ENCODE results near the gene TMEM139. TPM values are rescaled to one million over a fixed set of nuclear protein-coding genes. Genes with fewer than 3 reads are reported as not detected.

The TMEM139 gene
- total RNA-seq, 1 donor = not detected

DNA sequence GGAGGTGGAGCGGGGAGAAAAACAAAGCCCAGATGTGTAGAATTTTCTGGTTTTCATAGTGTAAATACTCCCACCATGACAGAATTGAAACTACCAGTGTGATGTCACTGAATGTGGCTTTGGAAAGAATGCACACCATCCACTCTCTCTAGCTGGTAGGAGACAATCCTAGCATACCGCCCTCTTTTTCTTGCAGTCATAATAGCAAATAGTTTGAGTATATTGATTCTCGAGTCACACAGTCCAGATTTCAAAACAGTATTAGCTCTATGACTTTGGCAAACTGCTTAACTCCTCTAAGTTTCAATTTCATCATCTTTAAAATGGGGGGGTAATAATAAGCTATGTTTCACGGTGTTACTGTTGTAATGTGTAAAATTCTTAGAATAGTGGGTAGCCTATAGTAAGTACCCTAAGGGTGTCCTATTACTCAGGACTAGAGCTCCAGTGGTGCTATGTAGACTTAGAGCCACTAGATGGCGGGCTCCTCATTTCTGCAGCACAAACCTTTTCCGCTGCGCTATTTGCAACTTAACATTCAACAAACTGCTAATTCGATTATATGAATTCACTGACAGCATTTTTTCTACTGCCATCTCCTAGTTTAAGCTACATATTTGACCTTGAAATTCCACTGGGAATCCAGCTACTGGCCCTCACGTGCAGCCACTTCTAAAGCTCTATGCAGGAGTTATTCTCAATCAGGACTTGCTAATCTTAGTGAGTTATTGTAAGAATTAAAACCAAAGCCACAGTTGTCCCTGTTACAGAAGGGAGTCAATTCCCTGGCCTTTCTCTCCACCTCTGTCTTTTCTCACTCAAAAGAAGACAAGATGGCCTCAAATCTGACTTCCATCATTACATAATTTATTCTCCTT is 44.2 kb upstream of the TMEM139 start:
- peak; percentile 90 for DNase-seq (ENCODE audit: low read depth)
- H3K4me3 ChIP-seq (ENCODE audit: low read depth, low read length) = no peak overlapping the region
- TF ChIP-seq, protein P1, sequence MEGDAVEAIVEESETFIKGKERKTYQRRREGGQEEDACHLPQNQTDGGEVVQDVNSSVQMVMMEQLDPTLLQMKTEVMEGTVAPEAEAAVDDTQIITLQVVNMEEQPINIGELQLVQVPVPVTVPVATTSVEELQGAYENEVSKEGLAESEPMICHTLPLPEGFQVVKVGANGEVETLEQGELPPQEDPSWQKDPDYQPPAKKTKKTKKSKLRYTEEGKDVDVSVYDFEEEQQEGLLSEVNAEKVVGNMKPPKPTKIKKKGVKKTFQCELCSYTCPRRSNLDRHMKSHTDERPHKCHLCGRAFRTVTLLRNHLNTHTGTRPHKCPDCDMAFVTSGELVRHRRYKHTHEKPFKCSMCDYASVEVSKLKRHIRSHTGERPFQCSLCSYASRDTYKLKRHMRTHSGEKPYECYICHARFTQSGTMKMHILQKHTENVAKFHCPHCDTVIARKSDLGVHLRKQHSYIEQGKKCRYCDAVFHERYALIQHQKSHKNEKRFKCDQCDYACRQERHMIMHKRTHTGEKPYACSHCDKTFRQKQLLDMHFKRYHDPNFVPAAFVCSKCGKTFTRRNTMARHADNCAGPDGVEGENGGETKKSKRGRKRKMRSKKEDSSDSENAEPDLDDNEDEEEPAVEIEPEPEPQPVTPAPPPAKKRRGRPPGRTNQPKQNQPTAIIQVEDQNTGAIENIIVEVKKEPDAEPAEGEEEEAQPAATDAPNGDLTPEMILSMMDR (IDR thresholded peaks at IDR 0.05; ENCODE audit: insufficient read depth, low read length) = peak; percentile 94

DNA sequence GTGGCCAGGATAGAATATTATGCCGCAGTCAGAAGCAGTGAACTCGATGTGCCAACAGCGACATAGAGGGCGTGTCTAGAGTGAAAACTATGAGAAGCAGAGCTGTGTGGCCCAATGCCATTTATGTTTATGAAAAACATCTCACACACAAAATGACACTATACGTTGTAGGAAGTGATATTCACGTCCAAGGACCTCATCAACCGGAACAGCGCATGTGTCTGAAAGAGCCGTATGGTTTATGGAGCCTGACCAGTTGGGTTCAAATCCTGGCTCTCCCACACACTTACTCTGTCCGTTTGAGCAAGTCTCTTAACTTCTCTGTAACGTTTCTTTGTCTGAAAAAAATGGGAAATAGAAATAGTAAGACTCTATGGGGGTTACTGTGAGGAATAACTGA is 42.5 kb upstream of the TMEM139 start:
- H3K4me3 ChIP-seq (ENCODE audit: low read depth, low read length) = no peak overlapping the region
- DNase-seq (ENCODE audit: low read depth) = no peak
- TF ChIP-seq, protein P1 (IDR thresholded peaks at IDR 0.05; ENCODE audit: insufficient read depth, low read length) = no peak

DNA sequence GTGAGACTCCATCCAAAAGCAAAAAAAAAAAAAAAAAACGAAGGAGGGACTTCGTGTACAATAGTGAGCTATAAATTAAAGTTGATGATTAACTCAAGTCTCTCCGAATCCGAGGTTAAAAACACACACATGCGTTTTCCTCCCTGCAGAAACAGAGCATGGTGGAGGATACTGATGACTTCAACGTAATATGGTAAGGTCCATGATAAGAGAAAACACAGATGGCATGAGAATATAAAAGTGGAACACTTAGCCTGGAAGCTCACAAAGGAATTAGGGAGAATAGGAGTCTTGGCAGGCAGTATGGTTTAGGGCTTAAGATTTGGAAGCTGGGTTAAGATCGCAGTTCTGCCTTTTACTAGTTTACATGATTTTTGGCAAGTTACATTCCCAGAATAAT is 41.6 kb upstream of the TMEM139 start:
- TF ChIP-seq, protein P1 (IDR thresholded peaks at IDR 0.05; ENCODE audit: insufficient read depth, low read length) = no peak
- no peak for DNase-seq (ENCODE audit: low read depth)
- H3K4me3 ChIP-seq (ENCODE audit: low read depth, low read length) = no peak overlapping the region

DNA sequence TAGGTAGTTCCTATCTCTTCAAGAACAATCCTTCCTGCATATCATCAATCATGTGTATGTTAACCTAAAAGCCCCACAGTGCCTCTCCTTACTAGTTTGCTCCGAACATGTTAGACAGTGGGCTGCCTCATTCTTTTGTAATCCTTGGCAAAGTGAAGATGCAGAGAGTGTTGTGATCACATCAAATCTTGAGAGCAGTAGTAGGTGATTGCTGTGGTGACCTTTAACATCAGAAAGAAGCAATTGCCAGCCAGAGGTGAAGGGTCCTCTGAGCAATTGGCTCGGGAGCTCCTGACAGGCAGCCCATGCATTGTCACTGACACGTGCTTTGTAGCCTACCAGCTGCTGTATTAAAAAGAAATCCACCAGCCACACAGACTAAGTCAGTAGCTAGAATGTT is 41.1 kb upstream of the TMEM139 start:
- no peak overlapping the region for H3K4me3 ChIP-seq (ENCODE audit: low read depth, low read length)
- TF ChIP-seq, protein P1 (IDR thresholded peaks at IDR 0.05; ENCODE audit: insufficient read depth, low read length) = no peak
- no peak for DNase-seq (ENCODE audit: low read depth)

DNA sequence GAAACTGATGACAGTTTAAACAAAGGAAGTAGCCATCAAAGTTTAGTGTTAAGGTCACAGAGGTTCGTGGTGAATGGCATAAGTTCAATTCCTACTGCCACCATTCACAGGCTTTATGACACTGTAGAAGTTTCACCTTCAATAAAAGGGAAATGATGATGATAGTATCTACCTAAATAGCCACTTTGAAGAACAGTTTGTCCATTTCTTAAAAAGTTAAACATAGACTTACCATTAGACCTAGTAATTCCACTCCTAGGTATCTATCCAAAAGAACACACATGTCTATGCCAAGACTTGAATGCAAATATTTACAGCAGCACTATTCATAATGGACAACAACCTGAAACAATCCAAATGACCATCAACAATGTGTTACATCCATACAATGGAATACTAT is 40.4 kb upstream of the TMEM139 start:
- DNase-seq (ENCODE audit: low read depth) = no peak
- TF ChIP-seq, protein P1 (IDR thresholded peaks at IDR 0.05; ENCODE audit: insufficient read depth, low read length) = no peak
- no peak overlapping the region for H3K4me3 ChIP-seq (ENCODE audit: low read depth, low read length)

DNA sequence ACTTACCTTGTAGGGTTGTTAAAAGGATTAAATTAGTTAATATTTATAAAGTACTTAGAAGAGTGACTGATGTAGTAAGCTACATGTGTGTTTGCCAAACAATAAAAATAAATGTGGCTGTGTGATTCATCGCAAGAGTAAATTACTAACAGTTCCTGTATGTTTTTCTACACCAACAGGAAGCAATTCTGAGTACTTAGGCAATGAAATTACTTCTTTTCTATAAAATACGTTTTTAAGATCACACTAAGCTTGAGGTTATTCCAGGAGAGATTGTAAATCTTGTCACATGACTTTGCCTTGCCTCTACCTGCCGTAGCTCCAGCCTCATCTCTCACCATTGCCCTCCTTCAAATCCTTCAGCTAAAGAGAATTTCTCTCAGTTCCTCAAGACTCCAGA is 39.6 kb upstream of the TMEM139 start:
- DNase-seq (ENCODE audit: low read depth) = peak; percentile 10
- TF ChIP-seq, protein P1 (IDR thresholded peaks at IDR 0.05; ENCODE audit: insufficient read depth, low read length) = no peak
- H3K4me3 ChIP-seq (ENCODE audit: low read depth, low read length) = no peak overlapping the region

Data from fibroblast of the aortic adventitia (primary cell).